Stimulated activated naive CD8-positive, alpha-beta T cell treated with anti-CD3 and anti-CD28 coated beads, Interleukin-15, Interleukin-2, amounts not matched to agents 100 ng/mL and 50 ng/mL, for 24 hours (primary cell): ENCODE results near the gene NCF4.
A peak's percentile ranks its signal among the peaks of the same experiment; 100 is the strongest.

Experiments
- H3K27ac Mint-ChIP-seq: one replicate; pipeline ENCODE4 v1.8.0; 2021; ENCODE audit warnings: mild to moderate bottlenecking, mixed read lengths
- H3K27me3 Mint-ChIP-seq: one replicate; pipeline ENCODE4 v1.8.0; 2021; ENCODE audit warnings: mixed read lengths
- H3K36me3 Mint-ChIP-seq: one replicate; pipeline ENCODE4 v1.8.0; 2021; ENCODE audit warnings: low read depth, mixed read lengths
- H3K4me1 Mint-ChIP-seq: one replicate; pipeline ENCODE4 v1.8.0; 2021; ENCODE audit warnings: low read depth, mixed read lengths
- H3K4me3 Mint-ChIP-seq: one replicate; pipeline ENCODE4 v1.8.0; 2021; ENCODE audit warnings: mild to moderate bottlenecking, mixed read lengths
- H3K9me3 Mint-ChIP-seq: one replicate; pipeline ENCODE4 v1.8.0; 2021; ENCODE audit warnings: mixed read lengths

NCF4 gene

GRCh38 chr22:36887162-36887561 is 26.4 kb downstream of the NCF4 start:
- H3K27me3 Mint-ChIP-seq, result peaks cover 12% of the 10 kb centered on the region
- no peak overlapping the region for H3K27ac Mint-ChIP-seq
- H3K36me3 Mint-ChIP-seq, result peaks cover 10% of the 10 kb centered on the region
- no peak overlapping the region for H3K4me3 Mint-ChIP-seq
- peaks cover 19% of the 10 kb centered on the region for H3K4me1 Mint-ChIP-seq
- peaks cover 9% of the 10 kb centered on the region for H3K9me3 Mint-ChIP-seq

- H3K36me3 Mint-ChIP-seq, result no peaks in the 10 kb centered on the region
- no peak overlapping the region for H3K27ac Mint-ChIP-seq
- H3K9me3 Mint-ChIP-seq, result peaks cover 6% of the 10 kb centered on the region
- no peak overlapping the region for H3K4me3 Mint-ChIP-seq
- peaks cover 12% of the 10 kb centered on the region for H3K27me3 Mint-ChIP-seq
- H3K4me1 Mint-ChIP-seq, result peaks cover 4% of the 10 kb centered on the region
Measured at GRCh38 chr22:36891646-36892045, 30.8 kb downstream of the NCF4 start.

DNA sequence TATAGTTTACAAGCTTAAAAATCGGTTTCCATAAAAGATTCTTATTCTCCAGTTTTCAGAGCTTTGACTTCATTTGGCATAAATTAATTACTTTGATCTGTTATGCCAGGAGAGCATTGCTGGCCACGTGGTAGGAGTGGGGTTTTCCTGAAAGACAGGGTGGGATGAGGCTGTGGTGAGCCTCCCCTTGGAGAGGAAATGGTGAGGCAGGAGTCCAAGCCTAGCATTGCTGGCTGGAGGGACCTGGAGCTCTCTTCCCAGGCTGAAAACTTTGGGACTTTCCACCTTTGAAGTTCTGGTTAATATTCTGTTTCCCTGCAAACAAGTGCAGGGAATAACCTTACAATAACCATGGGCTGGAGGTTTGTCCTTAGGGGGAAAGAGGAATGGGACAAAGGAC is 31.5 kb downstream of the NCF4 start:
- Mint-ChIP-seq H3K4me3 (no peak overlapping the region), H3K27me3 (peaks cover 10% of the 10 kb centered on the region), H3K4me1 (peaks cover 2% of the 10 kb centered on the region), H3K9me3 (peaks cover 6% of the 10 kb centered on the region), H3K36me3 (no peaks in the 10 kb centered on the region), H3K27ac (no peak overlapping the region)

- no peaks in the 10 kb centered on the region for H3K36me3 Mint-ChIP-seq
- no peak overlapping the region for H3K4me3 Mint-ChIP-seq
- no peaks in the 10 kb centered on the region for H3K4me1 Mint-ChIP-seq
- peaks cover 7% of the 10 kb centered on the region for H3K27me3 Mint-ChIP-seq
- no peak overlapping the region for H3K27ac Mint-ChIP-seq
- H3K9me3 Mint-ChIP-seq, result peaks cover 6% of the 10 kb centered on the region
Measured at GRCh38 chr22:36893262-36893661, 32.5 kb downstream of the NCF4 start.

GRCh38 chr22:36894266-36894665 is 33.5 kb downstream of the NCF4 start:
- H3K4me1 Mint-ChIP-seq, result no peaks in the 10 kb centered on the region
- no peaks in the 10 kb centered on the region for H3K36me3 Mint-ChIP-seq
- no peak overlapping the region for H3K27ac Mint-ChIP-seq
- peaks cover 10% of the 10 kb centered on the region for H3K27me3 Mint-ChIP-seq
- peaks cover 6% of the 10 kb centered on the region for H3K9me3 Mint-ChIP-seq
- H3K4me3 Mint-ChIP-seq, result no peak overlapping the region

GRCh38 chr22:36897611-36898010 is 36.8 kb downstream of the NCF4 start:
- no peak overlapping the region for H3K27ac Mint-ChIP-seq
- H3K27me3 Mint-ChIP-seq, result peaks cover 15% of the 10 kb centered on the region
- H3K4me3 Mint-ChIP-seq, result no peak overlapping the region
- H3K36me3 Mint-ChIP-seq, result no peaks in the 10 kb centered on the region
- peaks cover 3% of the 10 kb centered on the region for H3K4me1 Mint-ChIP-seq
- H3K9me3 Mint-ChIP-seq, result peaks cover 6% of the 10 kb centered on the region

DNA sequence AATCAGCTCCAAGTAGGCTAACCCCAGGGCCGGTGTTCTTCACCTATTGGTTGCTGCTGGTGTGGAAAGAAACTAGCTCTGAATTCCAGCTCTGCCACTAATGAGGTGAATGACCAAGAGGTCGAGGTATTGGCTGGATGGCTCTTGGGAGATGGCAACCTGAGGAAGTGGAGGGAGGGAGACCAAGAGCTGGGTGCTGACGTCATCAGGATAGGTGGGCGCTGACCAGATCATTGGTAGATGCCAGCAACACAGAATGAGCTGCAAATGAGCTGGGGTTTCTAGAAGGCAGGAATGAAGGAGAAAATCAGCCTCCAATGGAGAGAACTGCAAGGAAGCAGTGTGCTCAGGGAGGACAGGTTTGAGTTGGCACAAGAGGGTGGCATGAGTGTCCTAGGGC is 37.9 kb downstream of the NCF4 start:
- peaks cover 6% of the 10 kb centered on the region for H3K9me3 Mint-ChIP-seq
- peaks cover 3% of the 10 kb centered on the region for H3K4me1 Mint-ChIP-seq
- H3K4me3 Mint-ChIP-seq, result no peak overlapping the region
- peaks cover 26% of the 10 kb centered on the region for H3K27me3 Mint-ChIP-seq
- no peak overlapping the region for H3K27ac Mint-ChIP-seq
- no peaks in the 10 kb centered on the region for H3K36me3 Mint-ChIP-seq

DNA sequence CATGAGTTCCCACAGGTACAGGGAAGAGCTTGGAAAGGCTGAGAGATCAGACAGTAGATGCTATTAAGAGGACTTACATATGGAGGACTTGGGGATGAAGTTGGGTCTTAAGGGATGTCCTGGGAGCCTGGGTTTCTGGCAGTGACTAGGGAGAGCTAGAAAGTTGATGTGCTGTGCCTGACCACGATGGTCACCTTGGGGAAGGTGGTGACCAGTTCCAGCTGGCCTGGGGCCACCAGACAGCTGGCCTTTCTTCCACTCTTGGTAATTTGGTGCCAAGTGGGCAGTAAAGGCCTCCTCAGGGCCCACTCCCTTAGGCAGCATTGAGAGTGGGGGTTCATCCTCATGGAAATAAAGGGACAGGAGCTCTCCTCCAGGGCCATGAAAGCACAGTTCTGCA is 38.7 kb downstream of the NCF4 start:
- no peak overlapping the region for H3K27ac Mint-ChIP-seq
- H3K36me3 Mint-ChIP-seq, result no peaks in the 10 kb centered on the region
- H3K4me1 Mint-ChIP-seq, result peaks cover 3% of the 10 kb centered on the region
- no peak overlapping the region for H3K4me3 Mint-ChIP-seq
- H3K27me3 Mint-ChIP-seq, result peaks cover 32% of the 10 kb centered on the region
- H3K9me3 Mint-ChIP-seq, result peaks cover 6% of the 10 kb centered on the region

- H3K4me3 Mint-ChIP-seq, result no peak overlapping the region
- H3K9me3 Mint-ChIP-seq, result peaks cover 1% of the 10 kb centered on the region
- H3K27ac Mint-ChIP-seq, result no peak overlapping the region
- H3K36me3 Mint-ChIP-seq, result no peaks in the 10 kb centered on the region
- peaks cover 37% of the 10 kb centered on the region for H3K27me3 Mint-ChIP-seq
- peaks cover 3% of the 10 kb centered on the region for H3K4me1 Mint-ChIP-seq
Measured at GRCh38 chr22:36900225-36900624, 39.4 kb downstream of the NCF4 start.

DNA sequence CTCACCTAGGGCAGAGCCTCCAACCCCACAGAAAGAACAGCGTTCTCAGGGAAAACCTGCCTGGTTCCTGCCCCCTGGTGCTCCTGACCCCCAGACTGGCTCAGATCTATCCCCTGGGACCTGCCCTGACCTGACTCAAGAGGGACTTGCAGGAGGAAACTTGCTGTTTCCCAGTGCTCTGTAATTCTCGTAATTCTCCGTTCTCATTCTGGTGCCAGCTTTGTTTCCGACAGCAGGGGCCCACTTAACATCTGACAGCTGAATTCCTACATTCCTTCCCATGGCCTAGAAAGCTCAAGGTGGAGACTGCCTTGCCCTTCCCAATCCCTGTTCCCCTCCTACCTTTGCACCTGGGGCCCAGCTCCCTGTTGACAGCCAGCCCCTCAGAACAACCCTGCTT is 40.1 kb downstream of the NCF4 start:
- no peak overlapping the region for H3K27ac Mint-ChIP-seq
- peaks cover 3% of the 10 kb centered on the region for H3K4me1 Mint-ChIP-seq
- H3K27me3 Mint-ChIP-seq, result peaks cover 37% of the 10 kb centered on the region
- H3K9me3 Mint-ChIP-seq, result no peaks in the 10 kb centered on the region
- no peaks in the 10 kb centered on the region for H3K36me3 Mint-ChIP-seq
- no peak overlapping the region for H3K4me3 Mint-ChIP-seq

DNA sequence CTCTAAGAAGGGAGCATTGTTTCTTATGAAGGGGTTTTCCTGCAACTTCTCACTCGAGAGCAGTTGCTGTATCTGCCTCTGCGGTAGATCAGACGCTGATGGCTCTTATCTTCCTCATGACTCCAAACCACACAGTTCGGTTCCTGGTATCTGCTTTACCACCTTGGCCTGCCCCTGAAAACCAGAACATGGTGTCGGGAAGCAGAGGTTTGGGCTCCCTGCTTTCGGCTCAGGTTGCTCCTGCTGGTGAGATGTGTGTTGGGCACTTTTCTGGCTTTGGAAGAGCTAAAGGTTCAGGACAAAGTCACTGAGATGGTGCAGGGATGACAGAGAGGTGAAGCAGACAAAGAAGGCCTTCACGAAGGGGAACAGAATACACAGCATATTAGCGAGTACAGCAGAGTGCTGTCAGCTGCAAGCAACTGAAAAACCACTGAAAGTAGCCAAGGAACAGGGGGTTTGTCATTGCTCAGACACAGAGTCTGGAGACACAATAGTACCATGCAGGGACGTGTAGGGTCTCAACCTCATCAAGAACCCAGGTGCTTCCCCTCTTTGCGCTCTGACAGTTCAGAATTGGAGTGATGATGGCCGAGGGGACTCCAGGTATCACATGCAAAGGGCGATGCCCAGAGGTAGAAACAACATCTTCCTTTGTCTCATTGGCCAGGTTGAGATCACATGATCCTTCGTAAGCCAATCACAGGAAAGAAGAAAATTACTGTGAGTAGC is 40.8 kb downstream of the NCF4 start:
- H3K9me3 Mint-ChIP-seq, result no peaks in the 10 kb centered on the region
- H3K4me3 Mint-ChIP-seq, result no peak overlapping the region
- H3K27ac Mint-ChIP-seq, result peak overlapping the region; percentile 32
- peaks cover 3% of the 10 kb centered on the region for H3K4me1 Mint-ChIP-seq
- no peaks in the 10 kb centered on the region for H3K36me3 Mint-ChIP-seq
- H3K27me3 Mint-ChIP-seq, result peaks cover 37% of the 10 kb centered on the region

GRCh38 chr22:36902143-36902926 is 41.5 kb downstream of the NCF4 start:
- no peak overlapping the region for H3K27ac Mint-ChIP-seq
- H3K9me3 Mint-ChIP-seq, result no peaks in the 10 kb centered on the region
- peaks cover 3% of the 10 kb centered on the region for H3K4me1 Mint-ChIP-seq
- H3K4me3 Mint-ChIP-seq, result no peak overlapping the region
- peaks cover 37% of the 10 kb centered on the region for H3K27me3 Mint-ChIP-seq
- H3K36me3 Mint-ChIP-seq, result no peaks in the 10 kb centered on the region

DNA sequence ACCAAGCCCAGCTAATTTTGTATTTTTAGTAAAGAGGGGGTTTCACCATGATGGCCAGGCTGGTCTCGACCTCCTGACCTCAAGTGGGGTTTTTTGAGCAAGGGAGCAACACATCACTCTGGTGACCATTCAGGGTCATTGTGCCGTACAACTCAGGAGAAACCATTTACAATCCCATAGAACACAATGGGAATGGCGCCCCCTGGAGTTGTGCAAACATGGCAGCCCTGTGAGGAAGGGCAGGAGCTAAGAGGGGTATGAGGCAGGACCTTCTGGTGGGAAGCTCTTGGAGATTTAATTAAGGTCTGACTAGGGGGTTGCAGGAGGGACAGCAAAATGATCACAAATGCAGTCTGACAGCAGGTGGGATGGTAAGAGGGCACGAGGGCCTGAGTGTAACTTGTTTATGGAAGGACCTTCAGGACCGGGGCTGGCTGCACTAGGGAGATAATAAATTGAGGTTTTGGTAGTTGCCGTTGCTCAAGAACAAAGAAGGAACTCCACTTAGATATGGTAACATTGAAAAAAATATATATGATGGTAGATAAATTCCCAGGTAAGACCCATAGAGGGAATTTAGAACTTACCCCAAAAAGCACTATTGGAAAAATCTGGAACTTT is 43.6 kb downstream of the NCF4 start:
- Mint-ChIP-seq H3K4me1 (peaks cover 3% of the 10 kb centered on the region), H3K27me3 (peaks cover 40% of the 10 kb centered on the region), H3K36me3 (no peaks in the 10 kb centered on the region), H3K9me3 (no peaks in the 10 kb centered on the region), H3K27ac (no peak overlapping the region), H3K4me3 (no peak overlapping the region)

- H3K27me3 Mint-ChIP-seq, result peaks cover 50% of the 10 kb centered on the region
- H3K27ac Mint-ChIP-seq, result no peak overlapping the region
- H3K4me3 Mint-ChIP-seq, result no peak overlapping the region
- no peaks in the 10 kb centered on the region for H3K4me1 Mint-ChIP-seq
- no peaks in the 10 kb centered on the region for H3K9me3 Mint-ChIP-seq
- no peaks in the 10 kb centered on the region for H3K36me3 Mint-ChIP-seq
Measured at GRCh38 chr22:36907253-36908195, 46.7 kb downstream of the NCF4 start.
